Prostate gland (tissue), 2 donors: ENCODE data around the gene TPRX1. TPM values are rescaled to one million over a fixed set of nuclear protein-coding genes. Genes with fewer than 3 reads are reported as not detected.
"Not testable (repeated sequence)": the region's sequence is repeated elsewhere in the genome, so short reads cannot be mapped to it uniquely, and the experiment has no call there.

Experiments
- DNase-seq: peaks from one replicate; pipeline ENCODE4 v3.0.0-alpha.2; 2019; ENCODE audit warnings: low spot score
- H3K27ac ChIP-seq, 2 donors: fragments of 200-600 bp; sonication (generic); 2 replicates each; pipeline ENCODE4 v1.5.1; 2017 to 2019
- H3K27me3 ChIP-seq: fragments of 200-600 bp; sonication (generic); replicated peaks from 2 replicates; pipeline ENCODE4 v1.5.1; 2019; ENCODE audit not compliant: insufficient read depth
- H3K36me3 ChIP-seq, 2 donors: fragments of 200-600 bp; sonication (generic); 1 replicate in 1 of 2; 2 replicates in 1 of 2; pipeline versions ENCODE4 v1.5.1 to v1.8.1; 2017 to 2019
- H3K4me1 ChIP-seq: fragments of 200-600 bp; sonication (generic); replicated peaks from 2 replicates; pipeline ENCODE4 v1.5.1; 2019
- H3K4me3 ChIP-seq, 2 donors: fragments of 200-600 bp; sonication (generic); 2 replicates each; pipeline ENCODE4 v1.5.1; 2017 to 2019
- H3K9me3 ChIP-seq: fragments of 200-600 bp; sonication (generic); 2 replicates; pipeline ENCODE4 v1.5.1; 2017
- POLR2A ChIP-seq: fragments of 450-650 bp; IDR thresholded peaks from one replicate; pipeline ENCODE4 v1.6.1; 2016; ENCODE audit warnings: antibody characterized with exemption, mild to moderate bottlenecking
- POLR2AphosphoS5 ChIP-seq: sonication (generic); formaldehyde crosslinking; IDR thresholded peaks from one replicate; pipeline ENCODE4 v1.6.1; 2017; ENCODE audit warnings: antibody characterized with exemption
- WGBS: methylation state at CpG from one replicate; pipeline ENCODE4 v1.1.5; 2018; 5-methylcytosine and 5-hydroxymethylcytosine counted together
- intact Hi-C: fragments of 100-400 bp; cut with DNase I; formaldehyde crosslinking; loops from one replicate; pipeline ENCODE4 v1.14.2; 2022
- total RNA-seq, 2 donors: library from RNA; depleted of rRNA; stranded (reverse); fragments of >200 nt; gene quantifications; one replicate each; pipeline ENCODE4 v1.1.0, GENCODE V29; 2016
- TF ChIP-seq, protein P1 (sequence below), 4 experiments: fragments of 200-600 bp in 2 of 4; fragments of 450-650 bp in 2 of 4; sonication (generic) in 2 of 4; IDR thresholded peaks; 1 replicate in 3 of 4; 2 replicates in 1 of 4; pipeline ENCODE4 v1.5.1; 2016 to 2019; ENCODE audit warnings: antibody characterized with exemption in 4 of 4, mild to moderate bottlenecking in 2 of 4, moderate library complexity in 2 of 4

TPRX1 gene, protein sequence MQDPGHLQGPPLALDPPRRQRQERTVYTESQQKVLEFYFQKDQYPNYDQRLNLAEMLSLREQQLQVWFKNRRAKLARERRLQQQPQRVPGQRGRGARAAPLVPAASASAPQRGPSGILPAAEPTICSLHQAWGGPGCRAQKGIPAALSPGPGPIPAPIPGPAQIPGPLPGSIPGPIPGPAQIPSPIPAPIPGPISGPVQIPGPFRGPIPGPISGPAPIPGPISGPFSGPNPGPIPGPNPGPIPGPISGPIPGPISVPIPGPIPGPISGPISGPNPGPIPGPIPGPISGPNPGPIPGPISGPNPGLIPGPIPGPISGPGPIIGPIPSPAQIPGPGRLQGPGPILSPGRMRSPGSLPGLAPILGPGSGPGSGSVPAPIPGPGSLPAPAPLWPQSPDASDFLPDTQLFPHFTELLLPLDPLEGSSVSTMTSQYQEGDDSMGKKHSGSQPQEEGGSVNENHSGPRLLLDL
- total RNA-seq, result under 1 TPM in 1 of 2 donors, not detected in 1; 0.91 TPM

DNA sequence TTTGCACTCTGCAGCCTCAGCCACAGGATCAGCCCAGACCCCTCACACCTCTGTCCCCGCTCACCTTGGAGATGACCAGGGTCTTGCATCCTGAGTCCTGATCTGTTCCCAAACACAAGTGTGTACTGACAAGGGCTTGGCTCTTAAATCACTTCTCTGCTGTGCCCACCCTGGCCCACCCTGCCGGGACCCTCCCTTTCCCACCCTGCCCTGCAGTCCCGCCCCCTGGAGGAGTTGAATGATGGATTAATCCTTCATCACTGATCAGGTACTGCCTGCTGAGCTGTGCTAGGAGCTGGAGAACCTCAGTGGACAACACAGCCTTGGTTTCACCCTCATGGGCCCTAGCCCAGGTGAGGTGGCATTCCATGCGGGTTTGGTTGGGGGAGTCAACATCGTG, at the start of gene TPRX1:
TPRX1 (minus strand) TSS at position 101 of the 400 bp plus-strand sequence; CDS start at position 89, 12 bp downstream.
- H3K4me1 ChIP-seq, H3K36me3 ChIP-seq, H3K4me3 ChIP-seq, DNase-seq, H3K27me3 ChIP-seq, H3K27ac ChIP-seq, intact Hi-C loops, H3K9me3 ChIP-seq: not testable (repeated sequence)
- 87% methylated on average over 3 of the region's 5 CpGs for WGBS

DNA sequence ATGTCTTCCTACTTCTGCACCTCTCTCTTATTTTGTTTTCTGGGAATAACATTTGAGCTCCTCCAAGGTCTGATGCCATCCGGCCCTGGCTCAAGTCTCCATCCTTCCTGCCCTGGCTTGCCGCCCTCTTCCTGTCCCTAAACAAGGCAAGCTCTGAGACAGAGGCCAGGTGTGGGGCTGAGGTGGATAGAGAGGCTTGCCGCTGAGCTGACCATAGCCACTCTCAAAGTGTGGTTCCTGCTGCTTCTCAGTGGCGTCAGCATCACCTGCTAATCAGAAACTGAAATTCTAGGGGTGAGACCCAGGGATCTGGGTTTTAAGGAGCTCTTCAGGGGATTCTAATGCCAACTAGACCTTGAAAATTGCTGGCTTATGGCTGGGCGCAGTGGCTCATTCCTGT, 48.7 kb upstream of the TPRX1 start:
- Histone ChIP-seq H3K9me3 (no peaks in the 10 kb centered on the region), H3K4me1 (no peaks in the 10 kb centered on the region), H3K4me3 (no peak overlapping the region), H3K27me3 (peaks cover 8% of the 10 kb centered on the region), H3K27ac (no peak overlapping the region), H3K36me3 (no peaks in the 10 kb centered on the region)
- DNase-seq, result no peak
- WGBS, result 62% methylated on average over 5 of the region's 5 CpGs
- no peak for TF ChIP-seq POLR2A
- TF ChIP-seq, protein P1, sequence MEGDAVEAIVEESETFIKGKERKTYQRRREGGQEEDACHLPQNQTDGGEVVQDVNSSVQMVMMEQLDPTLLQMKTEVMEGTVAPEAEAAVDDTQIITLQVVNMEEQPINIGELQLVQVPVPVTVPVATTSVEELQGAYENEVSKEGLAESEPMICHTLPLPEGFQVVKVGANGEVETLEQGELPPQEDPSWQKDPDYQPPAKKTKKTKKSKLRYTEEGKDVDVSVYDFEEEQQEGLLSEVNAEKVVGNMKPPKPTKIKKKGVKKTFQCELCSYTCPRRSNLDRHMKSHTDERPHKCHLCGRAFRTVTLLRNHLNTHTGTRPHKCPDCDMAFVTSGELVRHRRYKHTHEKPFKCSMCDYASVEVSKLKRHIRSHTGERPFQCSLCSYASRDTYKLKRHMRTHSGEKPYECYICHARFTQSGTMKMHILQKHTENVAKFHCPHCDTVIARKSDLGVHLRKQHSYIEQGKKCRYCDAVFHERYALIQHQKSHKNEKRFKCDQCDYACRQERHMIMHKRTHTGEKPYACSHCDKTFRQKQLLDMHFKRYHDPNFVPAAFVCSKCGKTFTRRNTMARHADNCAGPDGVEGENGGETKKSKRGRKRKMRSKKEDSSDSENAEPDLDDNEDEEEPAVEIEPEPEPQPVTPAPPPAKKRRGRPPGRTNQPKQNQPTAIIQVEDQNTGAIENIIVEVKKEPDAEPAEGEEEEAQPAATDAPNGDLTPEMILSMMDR (IDR thresholded peaks at IDR 0.05), result no peak
- TF ChIP-seq POLR2AphosphoS5, result no peak
- intact Hi-C loops, result no loop called here

DNA sequence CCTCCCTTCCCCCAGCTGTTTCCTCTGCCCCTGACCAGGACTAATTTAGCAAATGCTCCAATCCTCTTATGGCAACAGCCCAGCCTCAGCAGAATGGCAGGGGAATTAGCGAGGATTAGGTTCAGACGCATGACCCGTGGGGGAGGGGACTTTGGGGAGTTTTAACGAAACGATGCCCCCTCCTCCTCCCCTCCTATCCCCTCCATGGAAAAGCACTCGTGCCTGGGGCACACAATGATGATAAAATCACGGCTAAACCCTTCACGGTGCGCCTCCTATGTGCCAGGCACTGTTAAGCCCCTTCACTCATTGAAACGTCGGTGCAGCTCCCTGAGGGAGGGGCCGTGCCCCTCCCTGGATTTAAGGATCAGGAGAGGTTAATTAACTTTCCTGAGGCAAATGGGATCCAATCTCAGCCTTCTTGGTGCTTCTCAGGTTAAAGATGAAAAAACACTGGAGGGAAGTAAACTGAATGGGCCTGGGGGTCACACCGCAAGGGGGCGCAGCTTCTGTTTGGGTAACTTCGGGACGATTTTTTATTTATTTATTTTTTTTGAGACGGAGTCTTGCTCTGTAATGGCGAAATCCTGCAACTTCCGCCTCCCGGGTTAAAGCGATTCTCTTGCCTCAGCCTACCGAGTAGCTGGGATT, 44.6 kb upstream of the TPRX1 start:
- peaks cover 8% of the 10 kb centered on the region for H3K27me3 ChIP-seq
- no peak overlapping the region for H3K4me3 ChIP-seq
- H3K9me3 ChIP-seq, result no peaks in the 10 kb centered on the region
- no peaks in the 10 kb centered on the region for H3K36me3 ChIP-seq
- DNase-seq, result no peak
- H3K27ac ChIP-seq, result no peak overlapping the region
- H3K4me1 ChIP-seq, result no peaks in the 10 kb centered on the region
- intact Hi-C loops, result no loop called here
- WGBS, result 4% methylated on average over 22 of the region's 22 CpGs
- no peak for TF ChIP-seq POLR2AphosphoS5
- TF ChIP-seq, protein P1 (IDR thresholded peaks at IDR 0.05), result peak in 1 of 4 experiments; percentile 25

DNA sequence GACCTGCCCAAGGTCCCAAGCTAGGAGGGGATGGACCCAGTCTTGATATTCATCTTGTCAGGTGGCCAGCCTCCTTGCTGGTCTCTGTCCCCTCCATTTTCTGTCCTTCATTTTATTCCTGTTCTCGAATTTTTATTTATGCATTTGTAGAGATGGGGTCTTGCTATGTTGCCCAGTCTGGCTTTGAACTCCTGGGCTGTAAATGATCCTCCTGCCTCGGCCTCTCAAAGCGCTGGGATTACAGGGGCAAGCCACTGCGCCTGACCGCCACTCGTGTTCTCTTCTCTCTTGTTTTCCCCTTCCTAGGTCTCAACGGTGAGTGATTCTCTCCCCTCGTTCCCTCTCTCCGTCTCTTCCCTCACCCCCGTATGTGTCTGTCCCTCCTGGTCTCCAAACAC, 44.1 kb upstream of the TPRX1 start:
- Histone ChIP-seq H3K27me3 (peaks cover 8% of the 10 kb centered on the region), H3K36me3 (no peaks in the 10 kb centered on the region), H3K4me3 (no peak overlapping the region), H3K27ac (no peak overlapping the region), H3K4me1 (no peaks in the 10 kb centered on the region), H3K9me3 (no peaks in the 10 kb centered on the region)
- TF ChIP-seq POLR2AphosphoS5 (no peak), POLR2A (no peak)
- WGBS, result 61% methylated on average over 10 of the region's 10 CpGs
- DNase-seq, result no peak
- intact Hi-C loops, result no loop called here

DNA sequence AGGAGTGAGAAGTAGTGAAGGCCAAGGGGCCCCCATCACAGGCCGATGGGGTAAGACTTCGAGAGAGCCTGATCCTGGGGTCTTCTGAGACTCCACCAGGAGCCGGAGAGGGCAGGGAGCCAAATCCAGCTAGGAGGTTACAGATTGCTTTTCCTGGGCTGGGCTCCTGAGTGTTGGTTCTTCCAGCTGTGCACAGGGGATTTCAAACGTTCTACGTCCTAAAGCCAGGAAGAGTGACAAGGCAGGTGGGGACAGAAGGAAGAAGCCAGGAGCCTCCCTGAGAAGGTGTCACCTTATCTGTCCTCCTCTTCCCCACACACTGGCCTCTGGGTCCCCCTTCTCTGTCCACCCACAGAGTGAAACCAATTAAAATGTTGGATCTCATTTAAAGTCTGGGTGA, 38.6 kb upstream of the TPRX1 start:
- Histone ChIP-seq H3K27ac (no peak overlapping the region), H3K27me3 (no peaks in the 10 kb centered on the region), H3K9me3 (no peaks in the 10 kb centered on the region), H3K4me1 (no peaks in the 10 kb centered on the region), H3K36me3 (no peaks in the 10 kb centered on the region), H3K4me3 (no peak overlapping the region)
- TF ChIP-seq POLR2A (no peak), POLR2AphosphoS5 (no peak)
- TF ChIP-seq, protein P1 (IDR thresholded peaks at IDR 0.05), result no peak
- no peak for DNase-seq
- WGBS, result 39% methylated on average over 5 of the region's 5 CpGs
- intact Hi-C loops, result no loop called here
